Activated T-cell treated with anti-CD3 and anti-CD28 coated beads, Interleukin-2, amount 50 U/mL, for 24 hours (primary cell): ENCODE data around the gene SH3RF3.
A peak's percentile ranks its signal among the peaks of the same experiment; 100 is the strongest.

Experiments
- DNase-seq: peaks from one replicate; pipeline ENCODE4 v3.0.0-alpha.2; 2020
- H3K27ac Mint-ChIP-seq: 2 replicates; pipeline ENCODE4 v1.8.0; 2020; ENCODE audit warnings: mild to moderate bottlenecking, mixed read lengths
- H3K27me3 Mint-ChIP-seq: 2 replicates; pipeline ENCODE4 v1.8.0; 2020; ENCODE audit warnings: mixed read lengths
- H3K36me3 Mint-ChIP-seq: 2 replicates; pipeline ENCODE4 v1.8.0; 2020; ENCODE audit warnings: low read depth, mixed read lengths
- H3K4me1 Mint-ChIP-seq: 2 replicates; pipeline ENCODE4 v1.8.0; 2020; ENCODE audit warnings: low read depth, mixed read lengths
- H3K4me3 Mint-ChIP-seq: 2 replicates; pipeline ENCODE4 v1.8.0; 2020; ENCODE audit warnings: mild to moderate bottlenecking, moderate library complexity, mixed read lengths
- H3K9me3 Mint-ChIP-seq: 2 replicates; pipeline ENCODE4 v1.8.0; 2020; ENCODE audit warnings: mixed read lengths

SH3RF3 gene

DNA sequence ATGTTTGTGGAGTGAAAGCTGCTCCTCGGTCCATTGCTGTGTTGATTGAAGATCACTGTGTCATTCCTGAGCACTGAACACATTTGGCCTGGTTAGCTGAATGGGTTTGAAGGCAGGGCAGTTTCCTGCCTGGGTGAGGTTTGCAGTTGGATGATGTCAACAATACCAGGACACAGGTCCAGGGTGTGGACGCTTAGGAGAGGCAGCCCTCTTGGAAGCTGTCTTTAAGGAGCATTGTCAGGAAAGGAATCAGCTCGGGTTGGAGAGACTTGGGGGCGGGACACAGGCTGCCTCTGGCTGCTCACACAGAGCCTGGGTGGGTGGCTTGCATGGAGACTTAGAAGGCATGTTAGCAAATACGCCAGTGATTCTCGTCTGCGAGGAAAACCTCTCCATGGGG, 247.1 kb downstream of the SH3RF3 start:
- Mint-ChIP-seq H3K36me3 (no peaks in the 10 kb centered on the region), H3K27ac (no peak overlapping the region), H3K27me3 (no peaks in the 10 kb centered on the region), H3K4me3 (no peak overlapping the region), H3K9me3 (no peaks in the 10 kb centered on the region), H3K4me1 (no peaks in the 10 kb centered on the region)
- peak; percentile 20 for DNase-seq

DNA sequence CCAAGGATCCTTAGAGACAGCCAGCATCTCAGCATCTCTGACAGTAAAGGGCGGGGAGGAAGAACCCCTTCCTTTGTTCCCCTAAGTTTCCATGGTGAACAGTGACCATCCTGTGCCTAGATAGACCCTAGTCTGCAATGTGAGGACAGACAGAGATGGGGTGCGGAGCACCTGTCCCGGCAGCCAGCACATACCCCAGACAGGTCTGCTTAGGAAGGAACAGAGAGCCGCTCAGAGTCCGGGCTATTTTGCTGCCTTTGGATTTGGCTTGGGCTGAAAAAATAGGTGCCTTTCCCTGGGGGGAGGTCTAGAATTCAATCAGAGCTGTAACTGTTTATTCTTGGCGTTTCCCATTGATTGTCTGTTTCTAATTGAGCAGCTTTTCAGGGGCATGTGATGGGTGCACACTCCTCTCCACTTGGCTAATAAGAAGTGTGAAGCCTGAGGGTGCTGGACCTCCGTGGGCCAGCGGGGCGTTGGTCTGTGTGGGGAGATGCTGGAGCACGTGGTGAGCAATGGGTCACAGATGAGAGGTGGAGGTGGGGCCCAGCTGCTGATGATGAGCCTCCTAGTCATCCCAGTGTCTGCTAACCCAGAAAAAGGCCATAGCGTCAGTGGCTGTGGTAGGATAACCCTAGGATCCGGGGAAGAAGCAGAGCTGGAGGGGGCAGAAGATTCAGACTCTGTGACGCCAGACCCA, 247.9 kb downstream of the SH3RF3 start:
- no peak overlapping the region for H3K27ac Mint-ChIP-seq
- H3K4me1 Mint-ChIP-seq: no peaks in the 10 kb centered on the region
- DNase-seq: peak; percentile 13
- H3K4me3 Mint-ChIP-seq: no peak overlapping the region
- H3K27me3 Mint-ChIP-seq: no peaks in the 10 kb centered on the region
- no peaks in the 10 kb centered on the region for H3K9me3 Mint-ChIP-seq
- no peaks in the 10 kb centered on the region for H3K36me3 Mint-ChIP-seq

DNA sequence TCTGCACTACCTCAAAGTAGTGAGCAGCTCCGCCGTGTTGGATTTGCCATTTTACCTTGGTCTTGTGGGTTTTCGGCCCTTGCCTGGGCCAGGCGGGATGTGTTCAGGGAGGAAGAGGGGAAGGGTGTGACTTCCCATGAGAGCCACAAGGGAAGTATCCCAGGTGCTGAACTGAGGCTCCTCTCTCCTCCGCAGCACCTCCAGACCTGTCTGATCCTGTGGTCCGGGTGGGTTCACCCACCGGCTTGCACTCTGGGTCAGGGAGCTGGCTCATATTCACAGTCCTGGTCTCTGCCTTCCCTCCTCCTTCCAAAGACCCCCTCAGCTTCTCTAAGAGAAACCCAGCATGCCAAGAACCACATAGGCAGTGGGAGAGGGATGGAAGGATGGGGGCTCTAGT, 249.0 kb downstream of the SH3RF3 start:
- no peaks in the 10 kb centered on the region for H3K36me3 Mint-ChIP-seq
- DNase-seq: peak; percentile 9
- H3K27ac Mint-ChIP-seq: no peak overlapping the region
- H3K4me1 Mint-ChIP-seq: no peaks in the 10 kb centered on the region
- no peaks in the 10 kb centered on the region for H3K27me3 Mint-ChIP-seq
- H3K9me3 Mint-ChIP-seq: no peaks in the 10 kb centered on the region
- H3K4me3 Mint-ChIP-seq: no peak overlapping the region

DNA sequence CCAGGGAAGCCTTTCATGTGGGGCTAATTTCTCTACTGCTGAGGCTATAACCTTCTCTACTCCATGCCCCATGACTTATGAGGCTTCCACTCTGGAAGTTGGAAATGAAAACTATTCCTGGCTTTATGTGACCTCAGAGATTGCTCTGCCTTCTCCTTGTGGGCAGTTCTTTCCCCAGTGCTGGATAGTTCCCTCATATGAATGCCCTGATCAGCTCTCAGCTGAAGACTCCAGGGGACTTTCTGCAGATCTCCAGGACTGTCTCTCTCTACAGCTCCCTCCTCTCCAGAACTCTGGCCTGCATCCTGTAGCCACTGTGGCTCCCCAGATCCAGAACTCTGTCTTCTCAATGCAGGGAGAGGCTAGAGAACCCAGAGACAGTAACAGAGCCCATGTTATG, 249.7 kb downstream of the SH3RF3 start:
- Mint-ChIP-seq H3K4me3 (no peak overlapping the region), H3K27ac (no peak overlapping the region), H3K9me3 (no peaks in the 10 kb centered on the region), H3K4me1 (no peaks in the 10 kb centered on the region), H3K36me3 (no peaks in the 10 kb centered on the region), H3K27me3 (no peaks in the 10 kb centered on the region)
- DNase-seq: peak; percentile 5

DNA sequence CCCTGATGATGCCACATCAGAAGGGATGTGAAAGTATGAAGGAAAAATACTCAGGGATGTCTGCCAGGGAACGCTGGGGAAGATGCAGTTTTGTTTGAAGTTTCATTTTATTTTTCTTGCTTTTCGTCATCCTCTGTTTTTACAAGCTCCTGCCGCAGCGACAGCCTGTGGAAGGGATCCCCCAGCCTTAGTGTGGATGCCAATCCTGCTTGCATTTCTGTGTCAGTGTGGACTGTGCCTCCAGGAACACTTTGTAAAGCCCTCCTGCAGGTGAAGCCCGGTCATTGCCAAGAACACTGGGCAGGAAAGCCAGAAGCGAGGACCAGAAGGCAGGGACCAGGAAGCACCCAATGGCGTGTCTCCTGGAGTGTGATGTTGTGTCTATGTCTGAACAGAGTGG, 250.5 kb downstream of the SH3RF3 start:
- no peaks in the 10 kb centered on the region for H3K9me3 Mint-ChIP-seq
- peak; percentile 11 for DNase-seq
- H3K4me3 Mint-ChIP-seq: no peak overlapping the region
- H3K4me1 Mint-ChIP-seq: no peaks in the 10 kb centered on the region
- no peak overlapping the region for H3K27ac Mint-ChIP-seq
- no peaks in the 10 kb centered on the region for H3K27me3 Mint-ChIP-seq
- H3K36me3 Mint-ChIP-seq: no peaks in the 10 kb centered on the region

DNA sequence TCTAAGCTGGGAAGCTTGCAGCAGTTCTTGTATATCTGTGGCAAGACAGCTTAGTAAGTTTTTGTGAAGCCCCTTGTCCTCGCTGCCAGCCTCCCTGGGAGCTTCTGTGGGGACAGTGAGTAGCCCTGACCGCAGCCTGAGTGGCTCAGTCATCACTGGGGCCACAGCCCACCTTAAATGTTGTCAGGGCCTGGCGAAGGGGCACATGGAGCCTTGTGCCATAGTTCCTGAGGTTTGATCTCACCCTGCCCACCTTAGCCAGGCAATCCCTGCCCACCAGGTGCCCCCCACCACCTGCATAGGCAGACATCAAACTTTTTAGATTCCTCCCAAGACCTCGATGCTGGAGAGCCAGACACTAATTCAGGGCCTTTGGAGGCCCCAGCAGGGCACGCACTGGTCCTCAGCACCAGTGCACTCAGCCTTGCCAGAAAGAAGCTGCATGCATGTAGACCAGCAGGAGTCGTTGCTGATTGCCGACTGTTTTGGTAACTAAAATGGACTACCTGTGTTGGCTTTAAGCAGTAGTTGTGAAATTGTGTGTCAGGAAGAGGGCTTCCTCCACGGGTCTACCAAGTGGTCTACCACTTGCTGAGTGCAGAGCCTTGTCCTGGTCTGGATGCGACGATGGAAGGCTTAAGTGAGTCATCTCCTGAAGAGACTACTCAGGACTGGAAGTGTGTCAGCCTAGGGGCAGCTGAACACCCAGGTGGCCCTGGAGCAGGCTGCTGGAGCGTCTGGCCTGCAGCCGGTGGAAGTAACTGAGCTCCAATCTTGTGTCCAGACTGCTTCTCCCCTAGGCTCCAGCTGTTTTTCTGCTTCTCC, 251.7 kb downstream of the SH3RF3 start:
- peak; percentile 12 for DNase-seq
- H3K9me3 Mint-ChIP-seq: no peaks in the 10 kb centered on the region
- H3K36me3 Mint-ChIP-seq: no peaks in the 10 kb centered on the region
- H3K4me3 Mint-ChIP-seq: no peak overlapping the region
- H3K27me3 Mint-ChIP-seq: no peaks in the 10 kb centered on the region
- H3K4me1 Mint-ChIP-seq: no peaks in the 10 kb centered on the region
- H3K27ac Mint-ChIP-seq: no peak overlapping the region

DNA sequence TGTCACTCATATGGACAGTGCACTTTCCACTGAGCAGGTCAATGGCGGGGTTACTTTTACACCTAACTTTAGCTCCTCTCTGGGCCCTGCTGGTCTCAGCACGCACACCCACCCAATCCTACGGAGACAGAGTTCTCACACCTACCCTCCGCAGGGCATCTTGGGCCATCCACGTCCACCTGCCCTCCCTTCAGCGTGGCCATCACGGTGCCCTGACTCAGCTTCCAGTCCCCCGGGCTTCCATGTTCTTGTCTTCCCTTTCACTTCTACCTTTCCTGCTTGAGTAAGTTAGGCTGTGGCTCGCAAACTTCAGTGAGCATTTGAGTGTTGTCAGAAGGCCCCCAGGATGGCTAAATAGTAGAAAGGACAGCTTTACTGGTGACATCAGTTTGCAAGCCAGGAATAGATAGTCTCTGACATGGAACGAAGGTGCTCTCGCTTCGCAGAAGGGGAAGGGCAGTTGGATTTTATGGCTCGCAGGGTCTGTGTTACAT, 252.4 kb downstream of the SH3RF3 start:
- no peak for DNase-seq
- no peaks in the 10 kb centered on the region for H3K4me1 Mint-ChIP-seq
- no peak overlapping the region for H3K27ac Mint-ChIP-seq
- no peaks in the 10 kb centered on the region for H3K27me3 Mint-ChIP-seq
- no peaks in the 10 kb centered on the region for H3K9me3 Mint-ChIP-seq
- no peak overlapping the region for H3K4me3 Mint-ChIP-seq
- H3K36me3 Mint-ChIP-seq: no peaks in the 10 kb centered on the region

DNA sequence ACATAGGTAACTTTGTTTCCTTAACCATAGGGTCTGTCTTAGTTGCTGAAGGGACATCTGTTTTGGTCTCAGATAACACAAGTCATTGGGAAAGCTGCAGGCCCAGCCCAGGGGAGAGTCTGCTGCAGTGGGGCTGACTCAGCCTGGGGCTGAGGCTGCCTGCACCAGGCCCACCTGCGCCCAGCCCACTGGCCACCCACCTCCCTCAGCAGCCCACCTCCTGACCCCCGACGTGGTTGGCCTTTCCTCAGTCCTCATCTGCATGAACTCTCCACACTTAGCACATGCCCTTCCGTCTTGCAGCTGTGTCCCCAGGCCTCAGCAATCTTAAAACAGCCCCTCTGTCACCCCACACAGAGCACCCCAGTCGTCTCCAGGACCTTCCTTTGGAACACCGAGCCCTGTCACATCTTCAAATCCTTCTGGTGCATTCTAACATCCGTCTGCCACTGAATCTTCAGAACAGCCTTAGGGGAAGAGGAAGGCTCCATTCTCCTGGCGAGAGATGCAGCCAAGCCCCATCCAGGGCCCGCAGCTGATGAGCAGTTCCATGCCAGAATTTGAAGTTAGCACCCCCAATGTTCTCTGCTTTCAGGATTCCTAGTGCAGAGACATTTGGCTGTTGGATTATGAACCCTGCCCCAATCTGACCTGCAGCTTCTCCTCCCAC, 253.4 kb downstream of the SH3RF3 start:
- Mint-ChIP-seq H3K27ac (no peak overlapping the region), H3K4me1 (no peaks in the 10 kb centered on the region), H3K9me3 (no peaks in the 10 kb centered on the region), H3K36me3 (no peaks in the 10 kb centered on the region), H3K4me3 (no peak overlapping the region), H3K27me3 (no peaks in the 10 kb centered on the region)
- DNase-seq: peak; percentile 15

DNA sequence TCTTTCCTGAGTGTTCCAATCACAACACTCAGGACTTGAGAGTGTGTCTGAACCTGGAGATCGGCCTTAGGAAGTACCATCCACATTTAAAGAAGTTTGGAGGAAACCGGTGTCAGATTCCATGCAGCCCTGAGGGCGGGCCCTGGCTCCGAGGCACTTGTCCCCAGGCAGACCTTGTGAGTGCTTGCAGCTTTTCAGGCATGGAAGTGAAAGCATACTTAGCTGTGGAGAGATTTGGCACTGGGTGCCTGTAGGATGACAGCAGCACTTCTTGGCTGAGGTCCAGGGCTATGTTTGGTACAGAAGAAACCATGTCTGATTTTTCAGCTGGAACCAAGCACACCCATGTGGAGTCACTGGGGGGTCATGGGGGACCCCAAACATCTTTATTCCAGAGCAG, 253.9 kb downstream of the SH3RF3 start:
- H3K4me1 Mint-ChIP-seq: no peaks in the 10 kb centered on the region
- H3K27me3 Mint-ChIP-seq: no peaks in the 10 kb centered on the region
- no peak overlapping the region for H3K4me3 Mint-ChIP-seq
- peak; percentile 9 for DNase-seq
- no peaks in the 10 kb centered on the region for H3K36me3 Mint-ChIP-seq
- H3K27ac Mint-ChIP-seq: no peak overlapping the region
- H3K9me3 Mint-ChIP-seq: no peaks in the 10 kb centered on the region

DNA sequence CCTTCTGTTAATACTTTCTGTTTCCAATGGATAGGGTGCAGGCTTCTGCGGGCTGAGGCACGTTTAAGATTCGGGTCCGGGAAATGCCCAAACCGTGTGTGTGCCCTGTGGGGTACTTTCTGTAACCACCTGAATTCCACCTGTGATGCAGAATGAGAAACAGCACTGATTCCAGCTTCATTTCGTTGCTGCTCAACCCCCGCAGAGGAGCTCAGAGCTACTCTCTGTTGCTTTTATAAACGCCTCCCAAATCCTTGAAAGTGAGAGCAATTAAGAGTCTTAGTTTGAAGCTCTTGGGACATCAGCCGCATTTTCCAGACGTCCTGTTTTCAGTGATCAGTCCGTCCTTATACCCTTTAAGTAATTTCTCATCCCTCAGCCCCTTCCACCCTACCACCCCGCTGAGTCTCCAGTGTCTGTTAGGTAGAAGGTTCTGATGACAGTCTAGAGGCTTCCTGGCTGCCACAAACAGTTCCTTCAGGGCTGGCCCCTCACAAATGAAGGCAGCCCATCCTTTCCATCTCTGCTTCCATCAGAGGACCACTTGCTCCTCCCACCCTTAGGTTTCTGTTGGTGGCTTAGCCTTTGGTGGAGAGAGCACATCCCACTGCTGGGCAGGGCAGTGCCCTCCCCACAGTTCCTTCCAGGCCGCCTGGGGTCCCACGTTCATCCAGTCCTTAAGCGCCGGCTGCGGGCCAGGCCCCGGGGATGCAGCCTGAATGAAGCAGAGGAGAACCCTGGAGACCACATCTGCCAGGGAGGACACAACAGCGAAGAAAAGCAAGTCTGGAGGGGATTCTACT, 254.7 kb downstream of the SH3RF3 start:
- Mint-ChIP-seq H3K9me3 (no peaks in the 10 kb centered on the region), H3K4me3 (no peak overlapping the region), H3K27ac (no peak overlapping the region), H3K36me3 (no peaks in the 10 kb centered on the region), H3K27me3 (no peaks in the 10 kb centered on the region), H3K4me1 (no peaks in the 10 kb centered on the region)
- DNase-seq: no peak

DNA sequence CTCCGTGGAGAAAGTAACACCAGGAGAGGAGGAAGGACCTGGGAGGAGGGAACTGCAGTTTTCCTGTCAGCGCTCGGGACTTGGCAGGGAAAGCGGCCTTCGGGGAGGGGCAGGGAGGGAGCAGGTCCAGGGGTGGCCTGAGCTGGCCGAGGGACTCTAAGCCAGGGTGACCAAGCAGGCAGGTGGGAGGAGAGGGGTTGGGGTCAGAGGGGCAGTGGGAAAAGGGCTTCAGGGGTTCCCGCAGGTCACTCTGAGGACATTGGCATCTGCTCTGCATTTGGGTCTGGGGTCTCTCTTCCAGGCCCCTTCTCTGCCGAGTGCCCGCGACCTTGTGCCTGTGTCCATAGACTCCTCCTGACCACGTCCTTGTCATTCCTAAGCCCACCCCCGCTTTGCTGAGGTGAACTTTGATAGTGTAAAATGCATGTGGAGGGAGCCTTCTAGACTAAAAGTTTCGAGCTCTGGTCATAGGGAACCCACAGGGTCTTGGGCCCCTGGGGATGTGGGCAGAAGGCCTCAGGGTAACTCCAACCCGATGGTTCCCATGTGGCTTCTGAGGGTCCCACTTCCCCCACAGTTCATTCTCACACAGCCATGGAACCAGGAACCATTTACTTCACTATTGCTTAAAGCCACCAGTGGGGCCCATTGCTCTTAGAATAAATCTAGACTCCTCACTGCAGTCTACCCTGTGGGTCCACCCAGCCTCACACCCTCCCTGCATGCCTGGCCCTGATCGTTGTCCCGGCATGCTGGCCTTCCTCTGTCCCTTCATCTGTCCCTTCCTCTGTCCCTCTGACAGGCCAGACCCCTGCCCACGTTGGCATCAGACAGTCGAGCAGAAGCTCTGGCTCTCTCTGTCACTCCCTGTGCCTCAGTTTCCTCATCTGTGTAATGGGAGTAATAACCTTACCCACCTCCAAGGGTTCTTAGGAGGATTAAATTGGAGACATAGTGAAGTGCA, 255.6 kb downstream of the SH3RF3 start:
- no peaks in the 10 kb centered on the region for H3K27me3 Mint-ChIP-seq
- no peak overlapping the region for H3K4me3 Mint-ChIP-seq
- no peak for DNase-seq
- no peak overlapping the region for H3K27ac Mint-ChIP-seq
- H3K4me1 Mint-ChIP-seq: no peaks in the 10 kb centered on the region
- H3K9me3 Mint-ChIP-seq: no peaks in the 10 kb centered on the region
- H3K36me3 Mint-ChIP-seq: no peaks in the 10 kb centered on the region

DNA sequence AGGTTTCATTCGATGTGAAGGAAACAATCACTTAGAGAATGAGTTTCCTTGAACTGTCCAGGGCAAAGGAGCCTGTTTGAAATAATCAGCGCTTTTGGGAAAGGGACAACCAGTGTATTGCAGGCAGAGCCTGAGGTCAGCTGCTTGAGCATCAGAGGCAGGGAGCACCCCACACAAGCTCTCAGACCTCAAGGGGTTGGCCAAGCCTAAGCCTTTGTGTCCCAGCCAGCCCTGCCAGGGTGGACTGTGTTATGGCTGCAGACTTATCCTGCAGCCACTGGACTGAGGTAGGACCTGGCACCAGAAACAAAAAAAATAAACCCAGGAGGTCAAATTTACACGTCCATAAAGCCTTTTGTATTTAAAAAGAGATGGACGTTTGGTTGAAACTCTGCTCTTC, 256.5 kb downstream of the SH3RF3 start:
- Mint-ChIP-seq H3K27me3 (no peaks in the 10 kb centered on the region), H3K27ac (no peak overlapping the region), H3K4me3 (no peak overlapping the region), H3K9me3 (no peaks in the 10 kb centered on the region), H3K4me1 (no peaks in the 10 kb centered on the region), H3K36me3 (no peaks in the 10 kb centered on the region)
- DNase-seq: no peak

DNA sequence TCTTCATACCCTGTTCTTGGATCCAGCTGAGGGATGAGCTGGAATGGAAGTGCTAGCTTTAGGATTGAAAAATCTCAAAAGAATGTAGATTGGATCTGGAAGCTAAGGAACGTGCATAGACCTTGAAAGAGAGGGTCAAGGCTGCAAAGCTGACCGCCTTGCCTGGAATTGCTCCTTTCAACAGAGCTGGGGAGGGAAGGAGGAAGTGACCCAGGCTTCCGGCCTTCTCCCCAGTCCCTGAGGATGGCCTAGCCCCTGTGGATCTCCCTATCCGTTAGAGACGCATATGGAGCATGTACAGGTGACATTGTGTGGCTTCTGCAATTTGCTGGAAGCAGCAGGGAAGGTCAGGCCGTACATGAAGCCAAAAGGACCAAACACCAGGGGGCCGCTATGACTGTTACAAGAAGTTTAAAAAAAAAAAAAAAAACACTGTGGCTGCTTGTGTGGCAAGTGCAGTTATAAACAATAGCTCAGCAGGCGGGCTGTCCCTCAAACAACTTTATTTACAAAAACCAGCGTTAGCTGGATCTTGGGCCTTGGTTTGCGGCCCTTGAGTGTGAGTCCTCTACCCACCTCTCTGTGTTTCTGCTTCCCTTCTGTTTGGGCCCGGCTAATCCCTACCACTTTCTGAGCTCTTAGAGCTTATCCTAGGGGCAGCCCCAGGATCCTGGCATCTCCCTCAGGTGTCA, 257.1 kb downstream of the SH3RF3 start:
- no peak overlapping the region for H3K4me3 Mint-ChIP-seq
- H3K36me3 Mint-ChIP-seq: no peaks in the 10 kb centered on the region
- no peak overlapping the region for H3K27ac Mint-ChIP-seq
- H3K27me3 Mint-ChIP-seq: no peaks in the 10 kb centered on the region
- no peaks in the 10 kb centered on the region for H3K4me1 Mint-ChIP-seq
- no peak for DNase-seq
- no peaks in the 10 kb centered on the region for H3K9me3 Mint-ChIP-seq
